Measurements from ENCODE around the gene LRRC8E. TPM values are rescaled to one million over a fixed set of nuclear protein-coding genes. Genes with fewer than 3 reads are reported as not detected.

The LRRC8E gene
- total RNA-seq, 4 donors from 2014 or later, result 0.79 to 1.5 TPM; not detected in 2

DNA sequence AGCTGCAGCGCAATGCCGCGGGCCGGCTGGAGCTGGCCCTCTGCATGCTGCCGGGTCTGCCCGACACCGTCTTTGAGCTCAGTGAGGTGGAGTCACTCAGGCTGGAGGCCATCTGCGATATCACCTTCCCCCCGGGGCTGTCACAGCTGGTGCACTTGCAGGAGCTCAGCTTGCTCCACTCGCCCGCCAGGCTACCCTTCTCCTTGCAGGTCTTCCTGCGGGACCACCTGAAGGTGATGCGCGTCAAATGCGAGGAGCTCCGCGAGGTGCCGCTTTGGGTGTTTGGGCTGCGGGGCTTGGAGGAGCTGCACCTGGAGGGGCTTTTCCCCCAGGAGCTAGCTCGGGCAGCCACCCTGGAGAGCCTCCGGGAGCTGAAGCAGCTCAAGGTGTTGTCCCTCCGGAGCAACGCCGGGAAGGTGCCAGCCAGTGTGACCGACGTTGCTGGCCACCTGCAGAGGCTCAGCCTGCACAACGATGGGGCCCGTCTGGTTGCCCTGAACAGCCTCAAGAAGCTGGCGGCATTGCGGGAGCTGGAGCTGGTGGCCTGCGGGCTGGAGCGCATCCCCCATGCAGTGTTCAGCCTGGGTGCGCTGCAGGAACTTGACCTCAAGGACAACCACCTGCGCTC lies 11.6 kb downstream of the LRRC8E start:
- in situ Hi-C loops (cut with MboI; ENCODE audit: low pct_ligation_motif_present in 1 of 4, low pct_unique_long_range_greater_than_20kb in 1 of 4, low sequenced_read_pairs in 3 of 4) (no loop called here), intact Hi-C loops (cut with DNase I; ENCODE audit: low total_unique reads) (loop anchor here (5.0 kb wide), 1 partner anchor 1432 kb away; no protein-coding TSS in a partner anchor)
- peak; percentile 6 for DNase-seq
- Histone ChIP-seq H3K27ac (no peak overlapping the region), H3K36me3 (no peaks in the 10 kb centered on the region), H3K4me3 (no peak overlapping the region), H3K9me3 (no peaks in the 10 kb centered on the region), H3K27me3 (no peaks in the 10 kb centered on the region), H3K4me1 (peaks cover 8 to 17% (median 17%) of the 10 kb centered on the region in 4 donors)
- TF ChIP-seq POLR2A (IDR thresholded peaks at IDR 0.05), result no peak
- no peak for TF ChIP-seq EP300 (IDR thresholded peaks at IDR 0.05; ENCODE audit: low read depth)
- no peak for TF ChIP-seq POLR2AphosphoS5 (IDR thresholded peaks at IDR 0.05)
- WGBS, 2 donors (ENCODE audit: low coverage in 1 of 2), result 94% methylated on average over 21 of the region's 34 CpGs; no CpG with 5 or more reads in 1 of the 2 donors

DNA sequence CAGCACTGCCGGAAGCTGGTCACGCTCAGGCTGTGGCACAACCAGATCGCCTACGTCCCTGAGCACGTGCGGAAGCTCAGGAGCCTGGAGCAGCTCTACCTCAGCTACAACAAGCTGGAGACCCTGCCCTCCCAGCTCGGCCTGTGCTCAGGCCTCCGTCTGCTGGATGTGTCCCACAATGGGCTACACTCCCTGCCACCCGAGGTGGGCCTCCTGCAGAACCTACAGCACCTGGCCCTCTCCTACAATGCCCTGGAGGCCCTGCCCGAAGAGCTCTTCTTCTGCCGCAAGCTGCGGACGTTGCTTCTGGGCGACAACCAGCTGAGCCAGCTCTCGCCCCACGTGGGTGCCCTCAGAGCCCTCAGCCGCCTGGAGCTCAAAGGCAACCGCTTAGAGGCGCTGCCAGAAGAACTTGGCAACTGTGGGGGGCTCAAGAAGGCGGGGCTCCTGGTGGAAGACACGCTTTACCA lies 12.1 kb downstream of the LRRC8E start:
- H3K4me3 ChIP-seq, result no peak overlapping the region
- no peaks in the 10 kb centered on the region for H3K36me3 ChIP-seq
- no peak for DNase-seq
- H3K4me1 ChIP-seq, result peaks cover 14 to 23% (median 20%) of the 10 kb centered on the region in 4 donors
- no peak overlapping the region for H3K27ac ChIP-seq
- no peak for TF ChIP-seq EP300 (IDR thresholded peaks at IDR 0.05; ENCODE audit: low read depth)
- TF ChIP-seq, protein P1, sequence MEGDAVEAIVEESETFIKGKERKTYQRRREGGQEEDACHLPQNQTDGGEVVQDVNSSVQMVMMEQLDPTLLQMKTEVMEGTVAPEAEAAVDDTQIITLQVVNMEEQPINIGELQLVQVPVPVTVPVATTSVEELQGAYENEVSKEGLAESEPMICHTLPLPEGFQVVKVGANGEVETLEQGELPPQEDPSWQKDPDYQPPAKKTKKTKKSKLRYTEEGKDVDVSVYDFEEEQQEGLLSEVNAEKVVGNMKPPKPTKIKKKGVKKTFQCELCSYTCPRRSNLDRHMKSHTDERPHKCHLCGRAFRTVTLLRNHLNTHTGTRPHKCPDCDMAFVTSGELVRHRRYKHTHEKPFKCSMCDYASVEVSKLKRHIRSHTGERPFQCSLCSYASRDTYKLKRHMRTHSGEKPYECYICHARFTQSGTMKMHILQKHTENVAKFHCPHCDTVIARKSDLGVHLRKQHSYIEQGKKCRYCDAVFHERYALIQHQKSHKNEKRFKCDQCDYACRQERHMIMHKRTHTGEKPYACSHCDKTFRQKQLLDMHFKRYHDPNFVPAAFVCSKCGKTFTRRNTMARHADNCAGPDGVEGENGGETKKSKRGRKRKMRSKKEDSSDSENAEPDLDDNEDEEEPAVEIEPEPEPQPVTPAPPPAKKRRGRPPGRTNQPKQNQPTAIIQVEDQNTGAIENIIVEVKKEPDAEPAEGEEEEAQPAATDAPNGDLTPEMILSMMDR (IDR thresholded peaks at IDR 0.05), result no peak
- no peak for TF ChIP-seq POLR2AphosphoS5 (IDR thresholded peaks at IDR 0.05)
- TF ChIP-seq POLR2A (IDR thresholded peaks at IDR 0.05), result no peak
- in situ Hi-C loops (cut with MboI; ENCODE audit: low pct_ligation_motif_present in 1 of 4, low pct_unique_long_range_greater_than_20kb in 1 of 4, low sequenced_read_pairs in 3 of 4) (no loop called here), intact Hi-C loops (cut with DNase I; ENCODE audit: low total_unique reads) (no loop called here)
- WGBS, 2 donors (ENCODE audit: low coverage in 1 of 2), result 84% methylated on average over 21 of the region's 21 CpGs; no CpG with 5 or more reads in 1 of the 2 donors
- no peaks in the 10 kb centered on the region for H3K27me3 ChIP-seq
- H3K9me3 ChIP-seq, result no peaks in the 10 kb centered on the region

DNA sequence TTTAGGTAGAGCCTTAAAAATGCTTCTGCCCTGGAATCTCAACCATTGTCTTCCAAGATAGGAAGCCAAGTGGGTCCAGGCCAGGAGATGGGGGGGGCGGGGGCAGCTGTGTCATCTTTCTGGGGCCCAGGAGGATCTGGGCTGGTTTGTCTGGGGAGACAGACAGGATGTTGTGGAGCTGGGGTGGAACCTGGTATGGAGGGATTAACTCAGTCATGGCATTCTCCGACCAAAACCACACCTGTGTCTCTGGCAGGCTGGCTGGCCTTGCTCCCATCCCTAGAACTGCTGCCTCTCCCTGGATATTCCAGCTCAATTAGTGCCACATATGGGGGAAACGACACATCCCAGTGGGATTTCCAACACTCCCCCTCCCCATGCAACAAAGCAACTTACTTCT lies 12.6 kb downstream of the LRRC8E start:
- H3K4me1 ChIP-seq, result peaks cover 18 to 28% (median 25%) of the 10 kb centered on the region in 4 donors
- in situ Hi-C loops (cut with MboI; ENCODE audit: low pct_ligation_motif_present in 1 of 4, low pct_unique_long_range_greater_than_20kb in 1 of 4, low sequenced_read_pairs in 3 of 4), result no loop called here
- H3K36me3 ChIP-seq, result no peaks in the 10 kb centered on the region
- 61% methylated on average over 3 of the region's 3 CpGs; no CpG with 5 or more reads in 1 of the 2 donors for WGBS, 2 donors (ENCODE audit: low coverage in 1 of 2)
- no peaks in the 10 kb centered on the region for H3K9me3 ChIP-seq
- TF ChIP-seq, protein P1 (IDR thresholded peaks at IDR 0.05), result no peak
- TF ChIP-seq EP300 (IDR thresholded peaks at IDR 0.05; ENCODE audit: low read depth), result no peak
- TF ChIP-seq POLR2AphosphoS5 (IDR thresholded peaks at IDR 0.05), result no peak
- TF ChIP-seq POLR2A (IDR thresholded peaks at IDR 0.05), result no peak
- intact Hi-C loops (cut with DNase I; ENCODE audit: low total_unique reads), result no loop called here
- DNase-seq, result no peak
- H3K27ac ChIP-seq, result no peak overlapping the region
- no peaks in the 10 kb centered on the region for H3K27me3 ChIP-seq
- H3K4me3 ChIP-seq, result no peak overlapping the region

DNA sequence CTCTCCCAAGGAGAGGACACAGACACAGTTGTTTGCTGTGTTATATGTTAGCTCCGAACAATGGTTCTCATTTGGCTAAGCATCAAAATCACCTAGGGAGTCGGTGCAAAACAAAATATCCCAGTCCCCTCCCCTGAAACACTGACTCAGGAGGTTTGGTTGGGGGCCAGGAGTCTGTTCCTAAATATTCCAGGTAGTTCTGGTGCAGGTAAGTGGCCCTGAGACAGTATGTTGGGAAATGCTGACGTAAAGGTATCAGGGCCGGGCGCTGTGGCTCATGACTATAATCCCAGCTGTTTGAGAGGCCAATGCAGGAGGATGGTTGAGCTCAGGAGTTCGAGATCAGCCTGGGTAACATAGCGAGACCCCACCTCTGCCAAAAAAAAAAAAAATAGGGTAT lies 13.0 kb downstream of the LRRC8E start:
- no peaks in the 10 kb centered on the region for H3K36me3 ChIP-seq
- peaks cover 18 to 32% (median 26%) of the 10 kb centered on the region in 4 donors for H3K4me1 ChIP-seq
- TF ChIP-seq, protein P1 (IDR thresholded peaks at IDR 0.05), result no peak
- TF ChIP-seq POLR2A (IDR thresholded peaks at IDR 0.05) (no peak), EP300 (IDR thresholded peaks at IDR 0.05; ENCODE audit: low read depth) (no peak), POLR2AphosphoS5 (IDR thresholded peaks at IDR 0.05) (no peak)
- intact Hi-C loops (cut with DNase I; ENCODE audit: low total_unique reads) (no loop called here), in situ Hi-C loops (cut with MboI; ENCODE audit: low pct_ligation_motif_present in 1 of 4, low pct_unique_long_range_greater_than_20kb in 1 of 4, low sequenced_read_pairs in 3 of 4) (no loop called here)
- H3K27me3 ChIP-seq, result no peaks in the 10 kb centered on the region
- no peak overlapping the region for H3K27ac ChIP-seq
- no peaks in the 10 kb centered on the region for H3K9me3 ChIP-seq
- 80 to 95% methylated on average over 2 to 7 of the region's 7 CpGs for WGBS, 2 donors (ENCODE audit: low coverage in 1 of 2)
- DNase-seq, result no peak
- no peak overlapping the region for H3K4me3 ChIP-seq
